Muscle layer of colon (tissue), 2 donors: ENCODE results near the gene GABRG3.

Experiments
- H3K27ac ChIP-seq: one replicate; pipeline ENCODE4 v1.7.0; 2013; ENCODE audit warnings: low read depth, mild to moderate bottlenecking, low read length, moderate library complexity
- H3K27me3 ChIP-seq, 2 donors: one replicate each; pipeline ENCODE4 v1.7.0; 2013; ENCODE audit warnings: low read length in 2 of 2, mild to moderate bottlenecking in 2 of 2; ENCODE audit not compliant: insufficient read depth in 2 of 2, control insufficient read depth in 1 of 2
- H3K36me3 ChIP-seq: one replicate; pipeline ENCODE4 v1.7.0; 2013; ENCODE audit warnings: mild to moderate bottlenecking, low read length; ENCODE audit not compliant: insufficient read depth
- H3K4me1 ChIP-seq: one replicate; pipeline ENCODE4 v1.7.0; 2013; ENCODE audit warnings: mild to moderate bottlenecking, low read length; ENCODE audit not compliant: insufficient read depth
- H3K4me3 ChIP-seq, 2 donors: one replicate each; pipeline ENCODE4 v1.7.0; 2013; ENCODE audit warnings: low read length in 2 of 2, low read depth in 1 of 2, mild to moderate bottlenecking in 1 of 2, moderate library complexity in 1 of 2
- H3K9ac ChIP-seq: one replicate; pipeline ENCODE4 v1.7.0; 2013; ENCODE audit warnings: low read length
- H3K9me3 ChIP-seq: one replicate; pipeline ENCODE4 v1.7.0; 2013; ENCODE audit warnings: mild to moderate bottlenecking, low read length
- donor health status: abdominal sarcoma.
- donor health status: Adenocarcinoma of cecum.

GABRG3 gene

GRCh38 chr15:27429577-27429976 lies 458.6 kb downstream of the GABRG3 start:
- H3K9ac ChIP-seq = no peak overlapping the region
- H3K36me3 ChIP-seq = no peaks in the 10 kb centered on the region
- H3K9me3 ChIP-seq = no peaks in the 10 kb centered on the region
- H3K27me3 ChIP-seq = no peaks in the 10 kb centered on the region
- no peak overlapping the region for H3K4me3 ChIP-seq
- no peaks in the 10 kb centered on the region for H3K4me1 ChIP-seq
- H3K27ac ChIP-seq = no peak overlapping the region

- H3K4me3 ChIP-seq = no peak overlapping the region
- H3K9me3 ChIP-seq = no peaks in the 10 kb centered on the region
- H3K27me3 ChIP-seq = no peaks in the 10 kb centered on the region
- no peaks in the 10 kb centered on the region for H3K36me3 ChIP-seq
- H3K27ac ChIP-seq = no peak overlapping the region
- H3K9ac ChIP-seq = no peak overlapping the region
- no peaks in the 10 kb centered on the region for H3K4me1 ChIP-seq
Measured at GRCh38 chr15:27433604-27434003, 462.6 kb downstream of the GABRG3 start.

GRCh38 chr15:27438403-27439375 lies 467.7 kb downstream of the GABRG3 start:
- no peaks in the 10 kb centered on the region for H3K36me3 ChIP-seq
- H3K4me1 ChIP-seq = no peaks in the 10 kb centered on the region
- no peaks in the 10 kb centered on the region for H3K9me3 ChIP-seq
- no peak overlapping the region for H3K9ac ChIP-seq
- H3K27ac ChIP-seq = no peak overlapping the region
- H3K27me3 ChIP-seq = no peaks in the 10 kb centered on the region
- no peak overlapping the region for H3K4me3 ChIP-seq

- Histone ChIP-seq H3K27ac (no peak overlapping the region), H3K9me3 (no peaks in the 10 kb centered on the region), H3K27me3 (no peaks in the 10 kb centered on the region), H3K4me3 (no peak overlapping the region), H3K36me3 (no peaks in the 10 kb centered on the region), H3K4me1 (no peaks in the 10 kb centered on the region), H3K9ac (no peak overlapping the region)
Measured at GRCh38 chr15:27441120-27441519, 470.1 kb downstream of the GABRG3 start.

GRCh38 chr15:27448234-27448633 lies 477.3 kb downstream of the GABRG3 start:
- Histone ChIP-seq H3K27ac (no peak overlapping the region), H3K9me3 (no peaks in the 10 kb centered on the region), H3K36me3 (no peaks in the 10 kb centered on the region), H3K9ac (no peak overlapping the region), H3K4me3 (no peak overlapping the region), H3K4me1 (no peaks in the 10 kb centered on the region), H3K27me3 (no peaks in the 10 kb centered on the region)

GRCh38 chr15:27448986-27449385 lies 478.0 kb downstream of the GABRG3 start:
- Histone ChIP-seq H3K4me3 (no peak overlapping the region), H3K9me3 (no peaks in the 10 kb centered on the region), H3K27me3 (no peaks in the 10 kb centered on the region), H3K36me3 (no peaks in the 10 kb centered on the region), H3K27ac (no peak overlapping the region), H3K9ac (no peak overlapping the region), H3K4me1 (no peaks in the 10 kb centered on the region)

GRCh38 chr15:27449941-27450340 lies 479.0 kb downstream of the GABRG3 start:
- Histone ChIP-seq H3K36me3 (no peaks in the 10 kb centered on the region), H3K9ac (no peak overlapping the region), H3K27ac (no peak overlapping the region), H3K4me3 (no peak overlapping the region), H3K27me3 (no peaks in the 10 kb centered on the region), H3K4me1 (no peaks in the 10 kb centered on the region), H3K9me3 (no peaks in the 10 kb centered on the region)

- Histone ChIP-seq H3K9me3 (no peaks in the 10 kb centered on the region), H3K9ac (no peak overlapping the region), H3K27ac (no peak overlapping the region), H3K4me3 (no peak overlapping the region), H3K36me3 (no peaks in the 10 kb centered on the region), H3K4me1 (no peaks in the 10 kb centered on the region), H3K27me3 (peaks cover 0 to 4% of the 10 kb centered on the region in 2 donors)
Measured at GRCh38 chr15:27454281-27455075, 483.5 kb downstream of the GABRG3 start.

- no peaks in the 10 kb centered on the region for H3K4me1 ChIP-seq
- H3K36me3 ChIP-seq = no peaks in the 10 kb centered on the region
- H3K27ac ChIP-seq = no peak overlapping the region
- H3K27me3 ChIP-seq = peaks cover 0 to 4% of the 10 kb centered on the region in 2 donors
- H3K4me3 ChIP-seq = no peak overlapping the region
- no peak overlapping the region for H3K9ac ChIP-seq
- H3K9me3 ChIP-seq = no peaks in the 10 kb centered on the region
Measured at GRCh38 chr15:27456807-27457206, 485.8 kb downstream of the GABRG3 start.

GRCh38 chr15:27457766-27458165 lies 486.8 kb downstream of the GABRG3 start:
- Histone ChIP-seq H3K9ac (no peak overlapping the region), H3K27me3 (peaks cover 0 to 4% of the 10 kb centered on the region in 2 donors), H3K27ac (no peak overlapping the region), H3K9me3 (no peaks in the 10 kb centered on the region), H3K4me1 (no peaks in the 10 kb centered on the region), H3K4me3 (no peak overlapping the region), H3K36me3 (no peaks in the 10 kb centered on the region)

GRCh38 chr15:27458345-27459084 lies 487.5 kb downstream of the GABRG3 start:
- Histone ChIP-seq H3K9me3 (no peaks in the 10 kb centered on the region), H3K36me3 (no peaks in the 10 kb centered on the region), H3K4me3 (no peak overlapping the region), H3K4me1 (no peaks in the 10 kb centered on the region), H3K9ac (no peak overlapping the region), H3K27ac (no peak overlapping the region), H3K27me3 (peaks cover 0 to 4% of the 10 kb centered on the region in 2 donors)
